Astrocyte of the spinal cord (primary cell): ENCODE measurements around the gene FBXL4.

Experiments used
- DNase-seq: peaks from one replicate; pipeline ENCODE4 v3.0.0; 2011; ENCODE audit warnings: low read depth, low spot score
- H3K4me3 ChIP-seq: 2 replicates; pipeline ENCODE4 v1.5.1; 2011; ENCODE audit warnings: low read depth, mild to moderate bottlenecking, low read length, moderate library complexity
- in situ Hi-C: cut with HindIII; loops from 2 replicates; pipeline ENCODE4 v1.10.0; 2017; ENCODE audit warnings: low sequenced_read_pairs
- TF ChIP-seq, protein P1 (sequence below): IDR thresholded peaks from 2 replicates; pipeline ENCODE4 v1.5.1; 2012; ENCODE audit warnings: low read depth, mild to moderate bottlenecking, low read length, inconsistent platforms

Gene FBXL4

DNA sequence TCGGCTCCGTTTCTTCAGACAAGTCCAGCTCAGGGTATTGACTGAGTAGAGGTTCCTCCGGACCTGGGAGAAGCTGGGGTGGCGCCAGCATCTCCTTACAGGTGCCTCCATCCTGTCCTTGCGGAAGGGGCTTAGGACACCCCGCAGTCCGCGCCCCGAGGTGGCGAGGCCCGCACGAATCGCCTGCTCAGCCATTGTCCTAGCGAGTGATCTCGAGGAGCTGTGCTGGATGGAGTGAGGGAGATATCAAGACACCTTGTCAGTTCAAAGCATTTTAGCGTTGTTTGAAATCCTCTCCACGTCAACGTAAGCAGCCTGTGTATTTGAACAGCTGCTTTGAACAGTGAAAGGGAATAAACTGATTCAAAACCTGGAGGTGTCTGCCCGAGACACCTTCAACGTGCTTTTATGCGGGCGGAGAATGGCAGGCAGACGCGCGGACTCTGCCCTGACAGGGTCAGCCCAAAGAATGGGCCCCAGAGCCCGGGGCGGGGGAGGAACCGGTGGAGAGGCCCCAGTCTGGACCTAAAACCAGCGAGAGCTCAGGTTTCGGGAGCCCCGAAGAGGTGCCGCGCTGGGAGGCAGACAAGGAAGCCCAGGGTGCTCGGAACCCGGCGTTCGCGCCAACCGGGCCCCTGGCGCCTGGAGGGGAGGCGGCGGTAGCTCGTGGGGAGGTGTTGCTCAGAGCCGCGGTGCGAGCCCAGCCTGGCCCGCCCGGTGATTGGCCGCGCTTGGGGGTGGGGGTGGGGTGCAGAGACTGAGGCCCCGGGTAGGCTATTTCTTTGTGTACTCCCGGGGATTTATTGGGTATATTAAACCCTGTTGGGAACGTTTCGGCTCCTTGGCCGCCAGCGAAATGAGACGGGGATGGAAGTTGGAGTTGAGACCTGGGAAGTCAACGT is 116.4 kb downstream of the FBXL4 start:
- no peak for DNase-seq
- TF ChIP-seq, protein P1, sequence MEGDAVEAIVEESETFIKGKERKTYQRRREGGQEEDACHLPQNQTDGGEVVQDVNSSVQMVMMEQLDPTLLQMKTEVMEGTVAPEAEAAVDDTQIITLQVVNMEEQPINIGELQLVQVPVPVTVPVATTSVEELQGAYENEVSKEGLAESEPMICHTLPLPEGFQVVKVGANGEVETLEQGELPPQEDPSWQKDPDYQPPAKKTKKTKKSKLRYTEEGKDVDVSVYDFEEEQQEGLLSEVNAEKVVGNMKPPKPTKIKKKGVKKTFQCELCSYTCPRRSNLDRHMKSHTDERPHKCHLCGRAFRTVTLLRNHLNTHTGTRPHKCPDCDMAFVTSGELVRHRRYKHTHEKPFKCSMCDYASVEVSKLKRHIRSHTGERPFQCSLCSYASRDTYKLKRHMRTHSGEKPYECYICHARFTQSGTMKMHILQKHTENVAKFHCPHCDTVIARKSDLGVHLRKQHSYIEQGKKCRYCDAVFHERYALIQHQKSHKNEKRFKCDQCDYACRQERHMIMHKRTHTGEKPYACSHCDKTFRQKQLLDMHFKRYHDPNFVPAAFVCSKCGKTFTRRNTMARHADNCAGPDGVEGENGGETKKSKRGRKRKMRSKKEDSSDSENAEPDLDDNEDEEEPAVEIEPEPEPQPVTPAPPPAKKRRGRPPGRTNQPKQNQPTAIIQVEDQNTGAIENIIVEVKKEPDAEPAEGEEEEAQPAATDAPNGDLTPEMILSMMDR: no peak
- no peak overlapping the region for H3K4me3 ChIP-seq
- in situ Hi-C loops: no loop called here

DNA sequence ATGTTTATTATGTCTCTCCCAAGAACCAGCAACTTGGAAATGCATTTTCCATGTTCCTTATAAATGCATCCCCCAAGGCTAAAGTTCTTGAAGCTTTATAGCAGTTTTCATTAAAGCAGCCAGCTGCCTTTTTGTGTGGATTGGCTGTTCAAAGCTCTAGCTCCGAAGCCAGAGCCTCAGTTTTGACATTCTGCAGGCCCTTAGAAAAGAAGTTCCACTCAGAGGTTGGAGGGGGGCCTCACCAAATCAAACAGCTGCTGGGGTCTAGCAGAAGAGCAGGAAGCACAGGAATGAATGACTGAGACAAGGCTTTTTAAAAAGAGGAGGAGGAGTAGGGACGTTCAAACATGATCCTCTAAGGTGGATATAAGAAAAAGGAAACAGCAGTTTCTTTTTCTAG is 117.6 kb downstream of the FBXL4 start:
- no peak for DNase-seq
- in situ Hi-C loops: no loop called here
- no peak overlapping the region for H3K4me3 ChIP-seq
- TF ChIP-seq, protein P1: no peak

DNA sequence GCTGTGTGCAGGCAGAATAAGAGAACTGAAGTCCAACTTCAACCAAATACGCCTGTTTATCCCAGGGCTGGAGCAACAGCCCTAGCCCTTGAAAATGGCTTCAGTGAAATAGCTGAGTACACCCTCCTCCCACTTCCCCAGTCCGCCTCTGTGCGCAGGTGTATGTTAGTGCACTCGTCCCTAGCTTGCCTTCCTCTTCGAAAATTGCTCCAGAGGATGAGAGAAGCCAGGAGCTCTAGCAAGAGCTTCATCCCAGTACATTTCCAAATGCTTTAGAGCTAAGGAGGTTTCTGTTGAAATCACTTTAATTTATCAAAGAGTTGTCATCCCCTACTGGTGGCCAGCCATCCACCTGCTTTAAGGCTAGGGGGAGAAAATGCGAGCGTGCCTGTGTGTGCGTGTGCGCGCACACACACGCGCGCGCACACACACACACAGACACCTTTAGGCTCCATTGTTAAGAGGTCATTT is 118.8 kb downstream of the FBXL4 start:
- in situ Hi-C loops: no loop called here
- TF ChIP-seq, protein P1: no peak
- H3K4me3 ChIP-seq: no peak overlapping the region
- no peak for DNase-seq

DNA sequence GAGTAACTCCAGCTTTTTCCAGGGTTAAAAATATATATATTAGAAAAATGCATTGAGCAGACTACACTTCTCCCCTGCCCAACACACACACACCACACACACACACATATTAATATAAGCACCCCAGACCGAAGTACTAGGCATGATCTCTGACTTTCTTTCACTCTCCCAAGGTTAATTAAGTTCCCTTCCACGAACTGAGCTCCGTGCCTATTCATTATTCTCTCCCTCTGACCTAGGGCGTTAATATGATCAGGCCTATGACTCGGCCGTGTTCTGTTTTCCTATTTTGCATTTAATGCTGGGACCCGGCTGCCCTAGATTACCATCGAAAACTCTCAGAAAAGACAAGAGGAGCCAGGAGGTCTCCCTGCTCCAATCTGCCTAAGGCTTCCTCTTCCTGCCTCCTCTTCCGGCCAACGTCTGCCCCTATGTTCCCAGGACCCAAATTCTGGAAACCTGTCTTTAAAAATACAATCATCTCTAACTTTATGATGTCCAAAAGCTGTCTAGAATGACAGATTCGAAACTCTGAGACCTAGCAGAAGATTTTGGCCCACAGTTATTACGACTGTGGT is 119.4 kb downstream of the FBXL4 start:
- in situ Hi-C loops: no loop called here
- DNase-seq: no peak
- TF ChIP-seq, protein P1: no peak
- no peak overlapping the region for H3K4me3 ChIP-seq

DNA sequence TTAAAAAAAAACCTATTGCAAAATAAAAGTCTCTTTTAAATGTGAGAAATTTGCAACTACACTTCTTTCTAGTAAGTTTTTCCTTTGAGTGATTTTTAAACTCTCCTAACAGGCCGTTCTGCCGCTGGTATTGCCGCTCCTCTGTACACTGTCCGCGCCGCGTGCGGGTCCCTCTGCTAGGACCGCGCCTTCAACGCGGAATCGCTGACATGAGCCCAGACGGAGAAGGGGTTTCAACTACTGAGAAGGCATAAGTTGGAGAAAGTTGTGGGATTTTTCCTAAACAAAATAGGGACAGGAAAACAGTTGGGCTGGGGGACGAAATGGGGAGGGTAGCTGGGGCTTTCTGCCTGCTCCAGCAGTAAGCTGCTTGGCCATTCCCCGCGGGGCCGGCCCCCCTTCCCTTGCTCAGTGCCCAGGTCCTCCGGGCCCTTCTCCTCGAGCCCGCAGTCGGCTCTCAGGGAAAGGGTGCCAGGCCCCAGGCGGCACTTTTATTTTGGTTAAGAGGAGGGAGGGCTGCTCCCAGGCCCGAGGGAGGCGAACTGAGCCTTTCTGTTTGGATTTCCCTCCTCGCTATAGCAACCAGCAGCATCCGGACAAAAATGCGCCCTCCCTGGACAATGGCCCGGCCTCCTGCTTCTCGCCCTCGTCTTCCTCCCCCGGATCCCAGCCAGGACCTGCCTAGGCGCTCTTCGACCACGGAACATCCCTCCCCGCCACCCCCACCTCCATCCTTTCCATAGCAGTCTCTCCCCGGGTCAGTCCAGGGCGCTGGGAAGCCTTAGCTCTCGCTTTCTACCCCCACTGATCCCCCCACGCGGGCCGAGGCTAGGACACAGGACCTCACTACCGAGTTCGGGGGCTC is 120.2 kb downstream of the FBXL4 start:
- DNase-seq: no peak
- in situ Hi-C loops: no loop called here
- peak overlapping the region; percentile 8 for H3K4me3 ChIP-seq
- TF ChIP-seq, protein P1: no peak

DNA sequence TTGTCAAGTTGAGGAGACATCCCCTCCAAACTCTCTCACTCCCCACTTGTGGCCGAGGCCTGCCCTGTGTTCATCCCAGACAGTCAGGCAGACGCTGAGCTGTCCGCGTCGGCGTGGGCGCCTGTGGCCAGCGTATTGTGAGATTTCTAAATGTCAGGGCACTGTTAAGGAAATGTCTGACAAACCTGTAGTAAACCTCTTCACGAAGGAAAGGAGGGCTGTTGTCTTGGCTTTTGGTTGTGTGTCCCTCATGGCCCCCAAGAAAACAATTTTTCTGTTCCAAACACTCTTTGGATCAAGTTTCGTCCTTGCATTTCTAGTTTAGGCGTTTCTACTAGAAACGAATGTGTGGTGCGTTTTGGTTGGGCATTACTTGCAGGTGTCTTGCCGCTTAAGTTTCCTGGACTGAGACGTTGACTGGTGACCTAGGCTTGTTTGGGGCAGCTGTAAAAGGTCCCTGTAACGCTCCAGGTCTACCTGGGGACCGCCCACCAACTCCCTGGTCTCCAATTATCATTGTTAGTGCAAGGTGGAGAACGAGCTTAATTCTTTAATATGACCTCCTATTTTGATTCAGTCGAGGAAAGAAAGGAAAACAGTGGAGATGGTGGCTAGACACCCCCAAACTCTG is 122.0 kb downstream of the FBXL4 start:
- TF ChIP-seq, protein P1: no peak
- no peak overlapping the region for H3K4me3 ChIP-seq
- no peak for DNase-seq
- in situ Hi-C loops: no loop called here
